ENCODE results near the gene SALL2.

Gene SALL2

DNA sequence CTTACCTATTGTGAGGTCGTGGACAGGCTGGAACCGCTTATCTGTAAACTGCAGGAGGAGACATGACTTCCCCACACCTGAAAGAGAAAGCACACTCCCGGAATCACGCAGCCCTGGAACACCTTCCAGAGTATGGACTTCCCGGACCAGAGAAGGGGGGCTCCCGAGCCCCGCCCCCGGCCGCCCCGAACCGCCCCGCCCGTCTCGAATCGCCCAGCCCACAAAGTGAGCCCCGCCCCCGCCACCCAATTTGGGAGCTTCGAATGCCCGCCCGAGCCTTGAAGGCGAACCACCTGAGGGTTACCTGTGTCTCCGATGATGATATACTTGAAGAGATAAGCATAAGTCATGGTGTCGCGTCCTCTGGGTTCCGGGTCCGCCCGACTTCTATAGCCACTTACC is 49.6 kb downstream of the SALL2 start:
- no peak for DNase-seq

- no peak for DNase-seq
Measured at GRCh38 chr14:21475767-21476522, 50.2 kb downstream of the SALL2 start.

Data from NCI-H524 (cell line).